Mesendoderm (in vitro differentiated cells): ENCODE measurements around the gene LNPEP.

Experiments
- DNase-seq: peaks from one replicate; pipeline ENCODE4 v3.0.0; 2013
- H2AK5ac ChIP-seq: 2 replicates; pipeline ENCODE4 v1.6.1; 2013; ENCODE audit warnings: low read length, inconsistent platforms
- H2BK120ac ChIP-seq: 2 replicates; pipeline ENCODE4 v1.6.1; 2013; ENCODE audit warnings: low read depth, mild to moderate bottlenecking, low read length, moderate library complexity, mixed read lengths
- H2BK15ac ChIP-seq: replicated peaks from 2 replicates; pipeline ENCODE4 v1.6.1; 2013; ENCODE audit warnings: low read depth, mild to moderate bottlenecking, moderate library complexity
- H2BK5ac ChIP-seq: 2 replicates; pipeline ENCODE4 v1.6.1; 2013; ENCODE audit warnings: low read length, inconsistent platforms
- H3K18ac ChIP-seq: 2 replicates; pipeline ENCODE4 v1.6.1; 2013; ENCODE audit warnings: mild to moderate bottlenecking, low read length, mixed read lengths
- H3K23ac ChIP-seq: one replicate; pipeline ENCODE4 v1.6.1; 2013; ENCODE audit warnings: low read length
- H3K27ac ChIP-seq: 2 replicates; pipeline ENCODE4 v1.5.1; 2013; ENCODE audit warnings: low read depth, mild to moderate bottlenecking, inconsistent platforms, low read length, moderate library complexity
- H3K27me3 ChIP-seq: 2 replicates; pipeline ENCODE4 v1.6.1; 2013; ENCODE audit warnings: low read length, control low read depth, mild to moderate bottlenecking, inconsistent platforms; ENCODE audit not compliant: insufficient read depth, poor library complexity
- H3K36me3 ChIP-seq: 2 replicates; pipeline ENCODE4 v1.6.1; 2013; ENCODE audit warnings: low read length, inconsistent platforms; ENCODE audit not compliant: control insufficient read depth, insufficient read depth
- H3K4ac ChIP-seq: one replicate; pipeline ENCODE4 v1.6.1; 2013; ENCODE audit warnings: low read depth, mild to moderate bottlenecking, low read length, moderate library complexity
- H3K4me1 ChIP-seq: 2 replicates; pipeline ENCODE4 v1.6.1; 2013; ENCODE audit warnings: low read depth, low read length, inconsistent platforms; ENCODE audit not compliant: control insufficient read depth
- H3K4me2 ChIP-seq: 2 replicates; pipeline ENCODE4 v1.6.1; 2013; ENCODE audit warnings: low read length
- H3K4me3 ChIP-seq: 2 replicates; pipeline ENCODE4 v1.5.1; 2013; ENCODE audit warnings: mild to moderate bottlenecking, low read length
- H3K56ac ChIP-seq: one replicate; pipeline ENCODE4 v1.6.1; 2013; ENCODE audit warnings: low read length
- H3K79me1 ChIP-seq: 2 replicates; pipeline ENCODE4 v1.6.1; 2013; ENCODE audit warnings: low read length, inconsistent platforms
- H3K79me2 ChIP-seq: 2 replicates; pipeline ENCODE4 v1.6.1; 2013; ENCODE audit warnings: mild to moderate bottlenecking, low read length; ENCODE audit not compliant: control insufficient read depth, insufficient read depth
- H3K9ac ChIP-seq: 2 replicates; pipeline ENCODE4 v1.6.1; 2013; ENCODE audit warnings: low read length, inconsistent platforms
- H4K5ac ChIP-seq: one replicate; pipeline ENCODE4 v1.6.1; 2013; ENCODE audit warnings: low read length
- H4K8ac ChIP-seq: one replicate; pipeline ENCODE4 v1.6.1; 2013; ENCODE audit warnings: low read depth, mild to moderate bottlenecking, control low read depth, low read length, moderate library complexity
- WGBS: extraction: QIAGEN DNeasy Blood & Tissue Kit; methylation state at CpG from one replicate; pipeline ENCODE4 v1.1.7; 2013; ENCODE audit warnings: low lambda C conversion rate, missing lambda C conversion rate; ENCODE audit not compliant: insufficient coverage; ENCODE audit errors: extremely low coverage; 5-methylcytosine and 5-hydroxymethylcytosine counted together

The LNPEP gene

GRCh38 chr5:96942078-96942477, 6.2 kb downstream of the LNPEP start:
- H3K4ac ChIP-seq, result no peak overlapping the region
- H3K56ac ChIP-seq, result no peak overlapping the region
- no peak overlapping the region for H3K4me3 ChIP-seq
- no peak overlapping the region for H4K8ac ChIP-seq
- no peak for DNase-seq
- no peak overlapping the region for H4K5ac ChIP-seq
- no peaks in the 10 kb centered on the region for H3K27me3 ChIP-seq
- no peak overlapping the region for H3K18ac ChIP-seq
- H2AK5ac ChIP-seq, result no peak overlapping the region
- no peaks in the 10 kb centered on the region for H3K36me3 ChIP-seq
- peak overlapping the region; percentile 57 for H2BK15ac ChIP-seq
- no peak overlapping the region for H2BK120ac ChIP-seq
- no peaks in the 10 kb centered on the region for H3K79me2 ChIP-seq
- H3K4me2 ChIP-seq, result no peak overlapping the region
- no peaks in the 10 kb centered on the region for H3K4me1 ChIP-seq
- H3K79me1 ChIP-seq, result no peaks in the 10 kb centered on the region
- no peak overlapping the region for H3K9ac ChIP-seq
- no peak overlapping the region for H3K27ac ChIP-seq
- H2BK5ac ChIP-seq, result no peak overlapping the region
- WGBS, result no CpG with 5 or more reads among the region's 9 CpGs
- no peak overlapping the region for H3K23ac ChIP-seq

GRCh38 chr5:96942911-96943310, 7.0 kb downstream of the LNPEP start:
- Histone ChIP-seq H3K27me3 (no peaks in the 10 kb centered on the region), H3K18ac (no peak overlapping the region), H3K27ac (no peak overlapping the region), H3K4me3 (no peak overlapping the region), H2BK5ac (no peak overlapping the region), H3K79me1 (no peaks in the 10 kb centered on the region), H2BK120ac (no peak overlapping the region), H3K4me2 (no peak overlapping the region), H3K4me1 (no peaks in the 10 kb centered on the region), H2AK5ac (no peak overlapping the region), H3K4ac (no peak overlapping the region), H3K79me2 (no peaks in the 10 kb centered on the region), H3K23ac (no peak overlapping the region), H2BK15ac (no peak overlapping the region), H3K56ac (no peak overlapping the region), H4K8ac (no peak overlapping the region), H3K36me3 (no peaks in the 10 kb centered on the region), H4K5ac (no peak overlapping the region), H3K9ac (no peak overlapping the region)
- no peak for DNase-seq
- WGBS, result no CpG with 5 or more reads among the region's 1 CpG

GRCh38 chr5:96943799-96944198, 7.9 kb downstream of the LNPEP start:
- WGBS, result no CpG with 5 or more reads among the region's 1 CpG
- Histone ChIP-seq H3K23ac (no peak overlapping the region), H3K79me2 (no peaks in the 10 kb centered on the region), H4K8ac (no peak overlapping the region), H3K18ac (no peak overlapping the region), H2BK5ac (no peak overlapping the region), H3K36me3 (no peaks in the 10 kb centered on the region), H3K4me1 (no peaks in the 10 kb centered on the region), H3K56ac (no peak overlapping the region), H3K27me3 (no peaks in the 10 kb centered on the region), H2BK120ac (no peak overlapping the region), H3K9ac (no peak overlapping the region), H4K5ac (no peak overlapping the region), H3K79me1 (no peaks in the 10 kb centered on the region), H3K27ac (no peak overlapping the region), H3K4ac (no peak overlapping the region), H2BK15ac (no peak overlapping the region), H3K4me3 (no peak overlapping the region), H3K4me2 (no peak overlapping the region), H2AK5ac (no peak overlapping the region)
- DNase-seq, result no peak

GRCh38 chr5:96945144-96945897, 9.4 kb downstream of the LNPEP start:
- Histone ChIP-seq H3K4me2 (no peak overlapping the region), H4K8ac (no peak overlapping the region), H2BK15ac (no peak overlapping the region), H3K4ac (no peak overlapping the region), H3K27ac (no peak overlapping the region), H3K9ac (no peak overlapping the region), H3K18ac (peak overlapping the region; percentile 87), H3K4me1 (no peaks in the 10 kb centered on the region), H2AK5ac (no peak overlapping the region), H3K4me3 (no peak overlapping the region), H3K79me1 (no peaks in the 10 kb centered on the region), H4K5ac (no peak overlapping the region), H3K36me3 (no peaks in the 10 kb centered on the region), H2BK120ac (no peak overlapping the region), H2BK5ac (no peak overlapping the region), H3K79me2 (no peaks in the 10 kb centered on the region), H3K27me3 (no peaks in the 10 kb centered on the region), H3K23ac (no peak overlapping the region), H3K56ac (no peak overlapping the region)
- WGBS, result no CpG with 5 or more reads among the region's 5 CpGs
- DNase-seq, result no peak

- H4K8ac ChIP-seq, result no peak overlapping the region
- H3K9ac ChIP-seq, result no peak overlapping the region
- H3K18ac ChIP-seq, result no peak overlapping the region
- no peak overlapping the region for H2BK5ac ChIP-seq
- H3K4me3 ChIP-seq, result no peak overlapping the region
- H3K23ac ChIP-seq, result no peak overlapping the region
- no CpG with 5 or more reads among the region's 3 CpGs for WGBS
- H3K27ac ChIP-seq, result no peak overlapping the region
- no peak overlapping the region for H3K4me2 ChIP-seq
- DNase-seq, result no peak
- H2BK120ac ChIP-seq, result no peak overlapping the region
- H3K79me2 ChIP-seq, result no peaks in the 10 kb centered on the region
- no peak overlapping the region for H2BK15ac ChIP-seq
- H3K4me1 ChIP-seq, result no peaks in the 10 kb centered on the region
- H3K56ac ChIP-seq, result no peak overlapping the region
- no peak overlapping the region for H2AK5ac ChIP-seq
- H4K5ac ChIP-seq, result no peak overlapping the region
- no peaks in the 10 kb centered on the region for H3K36me3 ChIP-seq
- no peaks in the 10 kb centered on the region for H3K79me1 ChIP-seq
- H3K27me3 ChIP-seq, result no peaks in the 10 kb centered on the region
- H3K4ac ChIP-seq, result no peak overlapping the region
These were observed 10.5 kb downstream of the LNPEP start for GRCh38 chr5:96946381-96946780.
